Central memory CD8-positive, alpha-beta T cell (primary cell): ENCODE data around the gene KLK13.

ENCODE experiments used
- ATAC-seq: fragments of 150-1000 bp; cut with Tn5 transposase; replicated peaks from 2 replicates; pipeline ENCODE4 v1.10.0; 2022; ENCODE audit warnings: mild to moderate bottlenecking, moderate FRiP score, moderate number of reproducible peaks; ENCODE audit not compliant: poor library complexity, severe bottlenecking; ENCODE audit errors: extremely low read depth
- DNase-seq, 2 donors: peaks; one replicate each; pipeline ENCODE4 v3.0.0; 2021; ENCODE audit warnings: low spot score in 2 of 2
- H3K27ac Mint-ChIP-seq: one replicate; pipeline ENCODE4 v1.8.0; 2022; ENCODE audit warnings: low read depth, mild to moderate bottlenecking, moderate library complexity, mixed read lengths
- H3K27me3 Mint-ChIP-seq: one replicate; pipeline ENCODE4 v1.8.0; 2022; ENCODE audit warnings: mixed read lengths
- H3K36me3 Mint-ChIP-seq: one replicate; pipeline ENCODE4 v1.8.0; 2022; ENCODE audit warnings: mild to moderate bottlenecking, moderate library complexity, mixed read lengths; ENCODE audit not compliant: insufficient read depth
- H3K4me1 Mint-ChIP-seq: one replicate; pipeline ENCODE4 v1.8.0; 2022; ENCODE audit warnings: mixed read lengths
- H3K4me3 Mint-ChIP-seq: one replicate; pipeline ENCODE4 v1.8.0; 2022; ENCODE audit warnings: mild to moderate bottlenecking, moderate library complexity, mixed read lengths
- H3K9me3 Mint-ChIP-seq: one replicate; pipeline ENCODE4 v1.8.0; 2022; ENCODE audit warnings: mixed read lengths

The KLK13 gene

GRCh38 chr19:51070334-51071094 is 5.6 kb upstream of the KLK13 start:
- Mint-ChIP-seq H3K4me1 (no peaks in the 10 kb centered on the region), H3K36me3 (peaks cover 1% of the 10 kb centered on the region), H3K27me3 (peaks cover 49% of the 10 kb centered on the region), H3K27ac (no peak overlapping the region), H3K4me3 (no peak overlapping the region), H3K9me3 (no peaks in the 10 kb centered on the region)
- DNase-seq: no peak
- no peak for ATAC-seq

GRCh38 chr19:51066393-51067186 is 1.7 kb upstream of the KLK13 start:
- DNase-seq (no peak), ATAC-seq (no peak)
- H3K27ac Mint-ChIP-seq: no peak overlapping the region
- no peaks in the 10 kb centered on the region for H3K4me1 Mint-ChIP-seq
- no peak overlapping the region for H3K4me3 Mint-ChIP-seq
- H3K27me3 Mint-ChIP-seq: peaks cover 39% of the 10 kb centered on the region
- peaks cover under 1% of the 10 kb centered on the region for H3K9me3 Mint-ChIP-seq
- H3K36me3 Mint-ChIP-seq: peaks cover 1% of the 10 kb centered on the region

GRCh38 chr19:51065221-51065960 is 499 bp upstream of the KLK13 start:
- no peak overlapping the region for H3K27ac Mint-ChIP-seq
- peak overlapping the region; percentile 26 for H3K4me3 Mint-ChIP-seq
- DNase-seq (no peak), ATAC-seq (no peak)
- H3K4me1 Mint-ChIP-seq: no peaks in the 10 kb centered on the region
- peaks cover 1% of the 10 kb centered on the region for H3K36me3 Mint-ChIP-seq
- peaks cover 6% of the 10 kb centered on the region for H3K9me3 Mint-ChIP-seq
- peaks cover 51% of the 10 kb centered on the region for H3K27me3 Mint-ChIP-seq

- H3K36me3 Mint-ChIP-seq: peaks cover 1% of the 10 kb centered on the region
- ATAC-seq (no peak), DNase-seq (no peak)
- peaks cover 52% of the 10 kb centered on the region for H3K27me3 Mint-ChIP-seq
- peaks cover 6% of the 10 kb centered on the region for H3K9me3 Mint-ChIP-seq
- no peak overlapping the region for H3K4me3 Mint-ChIP-seq
- H3K27ac Mint-ChIP-seq: no peak overlapping the region
- no peaks in the 10 kb centered on the region for H3K4me1 Mint-ChIP-seq
Measured at GRCh38 chr19:51063664-51064063, 1.2 kb downstream of the KLK13 start.

GRCh38 chr19:51060973-51061372 is 3.9 kb downstream of the KLK13 start:
- no peak for ATAC-seq
- Mint-ChIP-seq H3K27ac (no peak overlapping the region), H3K27me3 (peaks cover 40% of the 10 kb centered on the region), H3K36me3 (peaks cover 1% of the 10 kb centered on the region), H3K9me3 (peaks cover 6% of the 10 kb centered on the region), H3K4me3 (no peak overlapping the region), H3K4me1 (no peaks in the 10 kb centered on the region)
- no peak for DNase-seq

GRCh38 chr19:51060336-51060735 is 4.6 kb downstream of the KLK13 start:
- H3K4me3 Mint-ChIP-seq: no peak overlapping the region
- H3K4me1 Mint-ChIP-seq: no peaks in the 10 kb centered on the region
- no peaks in the 10 kb centered on the region for H3K36me3 Mint-ChIP-seq
- H3K9me3 Mint-ChIP-seq: peaks cover 6% of the 10 kb centered on the region
- H3K27ac Mint-ChIP-seq: no peak overlapping the region
- peaks cover 40% of the 10 kb centered on the region for H3K27me3 Mint-ChIP-seq
- ATAC-seq (no peak), DNase-seq (no peak)

- Mint-ChIP-seq H3K4me1 (no peaks in the 10 kb centered on the region), H3K27me3 (peaks cover 45% of the 10 kb centered on the region), H3K36me3 (no peaks in the 10 kb centered on the region), H3K27ac (no peak overlapping the region), H3K9me3 (peaks cover 6% of the 10 kb centered on the region), H3K4me3 (no peak overlapping the region)
- DNase-seq (no peak), ATAC-seq (no peak)
Measured at GRCh38 chr19:51059715-51060114, 5.2 kb downstream of the KLK13 start.

- Mint-ChIP-seq H3K9me3 (no peaks in the 10 kb centered on the region), H3K4me3 (no peak overlapping the region), H3K4me1 (no peaks in the 10 kb centered on the region), H3K27ac (no peak overlapping the region), H3K27me3 (peaks cover 47% of the 10 kb centered on the region), H3K36me3 (peaks cover under 1% of the 10 kb centered on the region)
- ATAC-seq: no peak
- DNase-seq: no peak
Measured at GRCh38 chr19:51055866-51056265, 9.0 kb downstream of the KLK13 start.

- Mint-ChIP-seq H3K4me1 (no peaks in the 10 kb centered on the region), H3K27ac (no peak overlapping the region), H3K36me3 (peaks cover 2% of the 10 kb centered on the region), H3K4me3 (no peak overlapping the region), H3K9me3 (no peaks in the 10 kb centered on the region), H3K27me3 (peaks cover 39% of the 10 kb centered on the region)
- no peak for DNase-seq
- ATAC-seq: no peak
Measured at GRCh38 chr19:51047031-51047335, 17.9 kb downstream of the KLK13 start.

GRCh38 chr19:51044327-51044726 is 20.6 kb downstream of the KLK13 start:
- no peak for DNase-seq
- no peak overlapping the region for H3K4me3 Mint-ChIP-seq

GRCh38 chr19:51043497-51043896 is 21.4 kb downstream of the KLK13 start:
- Mint-ChIP-seq H3K4me3 (no peak overlapping the region), H3K27ac (no peak overlapping the region), H3K9me3 (no peaks in the 10 kb centered on the region), H3K36me3 (no peaks in the 10 kb centered on the region), H3K4me1 (no peaks in the 10 kb centered on the region), H3K27me3 (peaks cover 28% of the 10 kb centered on the region)
- ATAC-seq: no peak
- no peak for DNase-seq

More at GRCh38 chr19:51044327-51044726, 20.6 kb downstream of the KLK13 start:
- Mint-ChIP-seq H3K4me1 (no peaks in the 10 kb centered on the region), H3K36me3 (no peaks in the 10 kb centered on the region), H3K27me3 (peaks cover 36% of the 10 kb centered on the region), H3K27ac (no peak overlapping the region), H3K9me3 (no peaks in the 10 kb centered on the region)
- no peak for ATAC-seq

GRCh38 chr19:51040151-51040550 is 24.7 kb downstream of the KLK13 start:
- no peaks in the 10 kb centered on the region for H3K9me3 Mint-ChIP-seq
- H3K27me3 Mint-ChIP-seq: peaks cover 7% of the 10 kb centered on the region
- no peak overlapping the region for H3K27ac Mint-ChIP-seq
- H3K4me3 Mint-ChIP-seq: no peak overlapping the region
- H3K4me1 Mint-ChIP-seq: no peaks in the 10 kb centered on the region
- no peaks in the 10 kb centered on the region for H3K36me3 Mint-ChIP-seq
- DNase-seq (no peak), ATAC-seq (no peak)
